Kidney (tissue), 14 donors: ENCODE measurements around the gene SPEG. TPM values are rescaled to one million over a fixed set of nuclear protein-coding genes. Genes with fewer than 3 reads are reported as not detected.

Experiments
- DNase-seq, 5 donors: peaks; one replicate each; pipeline ENCODE4 v3.0.0-alpha.2; 2013 to 2020
- FAIRE-seq: peaks from 2 replicates; lab custom pipeline; 2012; peaks lifted over from hg19 to GRCh38; lab: Jason Lieb, UNC
- H3K27ac ChIP-seq, 2 donors: one replicate each; pipeline ENCODE4 v1.7.0; 2013; ENCODE audit warnings: low read depth in 2 of 2, low read length in 2 of 2, inconsistent platforms in 1 of 2
- H3K27me3 ChIP-seq: one replicate; pipeline ENCODE4 v1.7.1; 2013; ENCODE audit warnings: low read length, inconsistent platforms; ENCODE audit not compliant: control insufficient read depth, insufficient read depth
- H3K36me3 ChIP-seq, 3 donors: one replicate each; pipeline versions ENCODE4 v1.7.0 to v1.7.1; 2013; ENCODE audit warnings: low read length in 3 of 3, control low read depth in 1 of 3, inconsistent platforms in 1 of 3; ENCODE audit not compliant: insufficient read depth in 3 of 3, control insufficient read depth in 2 of 3
- H3K4me1 ChIP-seq, 3 donors: one replicate each; pipeline versions ENCODE4 v1.7.0 to v1.7.1; 2013; ENCODE audit warnings: low read length in 3 of 3, inconsistent platforms in 1 of 3, low read depth in 1 of 3; ENCODE audit not compliant: control insufficient read depth in 2 of 3, insufficient read depth in 2 of 3
- H3K4me3 ChIP-seq, 3 donors: one replicate each; pipeline versions ENCODE4 v1.7.0 to v1.8.1; 2013; ENCODE audit warnings: low read length in 3 of 3, control low read depth in 1 of 3, inconsistent platforms in 1 of 3
- H3K9ac ChIP-seq, 3 donors: one replicate each; pipeline versions ENCODE4 v1.7.0 to v1.7.1; 2013; ENCODE audit warnings: low read length in 3 of 3, control low read depth in 1 of 3, inconsistent platforms in 1 of 3
- H3K9me3 ChIP-seq, 3 donors: one replicate each; pipeline versions ENCODE4 v1.7.0 to v1.7.1; 2013; ENCODE audit warnings: low read length in 3 of 3, control low read depth in 1 of 3, inconsistent platforms in 1 of 3; ENCODE audit not compliant: control insufficient read depth in 2 of 3, insufficient read depth in 1 of 3
- CTCF ChIP-seq: IDR thresholded peaks from 3 replicates; pipeline ENCODE4 v1.5.1; 2012; ENCODE audit warnings: mild to moderate bottlenecking, moderate library complexity, borderline replicate concordance; ENCODE audit not compliant: insufficient read depth; ENCODE audit errors: extremely low read depth
- intact Hi-C: fragments of 100-400 bp; cut with DNase I; formaldehyde crosslinking; loops from one replicate; pipeline ENCODE4 v1.11.1; 2022
- polyA plus RNA-seq: library from polyadenylated mRNA; stranded (reverse); fragments of 350-450 nt; fragmentation: Illumina TruSeq; extraction: RNeasy Lipid Tissue Mini Kit (QIAGEN cat#74804); gene quantifications from one replicate; pipeline ENCODE4 v1.2.3, GENCODE V29; 2014; ENCODE audit warnings: low read depth, low replicate concordance; ENCODE audit not compliant: insufficient read depth
- total RNA-seq: library from RNA; stranded (reverse); fragmentation: NEBNext Ultra II Directional; extraction: Animal tissue kit (Norgen Biotek cat#: 25700); gene quantifications from one replicate; pipeline ENCODE4 v1.2.1, GENCODE V29; 2021
- donor health status: control.
- donor health status: control.
- donor health status: control.
- donor health status: control.
- donor health status: control.
- donor health status: DM: yes; HTN: yes; CAD: no.
- donor health status: Normal renal cell carcinoma (clear cell type).

The SPEG gene
- total and polyA plus RNA-seq, 2 donors from 2014 or later = 13.1 to 26.6 TPM

GRCh38 chr2:219420687-219421086 is 14.0 kb upstream of the SPEG start:
- peak in 1 of 5 donors; percentile 28 for DNase-seq
- TF ChIP-seq CTCF = no peak
- no peaks in the 10 kb centered on the region for H3K9me3 ChIP-seq
- no peaks in the 10 kb centered on the region for H3K27me3 ChIP-seq
- no peak overlapping the region for H3K27ac ChIP-seq
- no peak for FAIRE-seq
- H3K36me3 ChIP-seq = no peaks in the 10 kb centered on the region
- no peak overlapping the region for H3K9ac ChIP-seq
- intact Hi-C loops = no loop called here
- H3K4me3 ChIP-seq = no peak overlapping the region
- no peaks in the 10 kb centered on the region for H3K4me1 ChIP-seq

GRCh38 chr2:219421323-219421722 is 13.3 kb upstream of the SPEG start:
- Histone ChIP-seq H3K27me3 (no peaks in the 10 kb centered on the region), H3K4me1 (no peaks in the 10 kb centered on the region), H3K27ac (no peak overlapping the region), H3K9me3 (no peaks in the 10 kb centered on the region), H3K4me3 (no peak overlapping the region), H3K36me3 (no peaks in the 10 kb centered on the region), H3K9ac (no peak overlapping the region)
- TF ChIP-seq CTCF = no peak
- no peak for FAIRE-seq
- intact Hi-C loops = no loop called here
- peak in 1 of 5 donors; percentile 29 for DNase-seq

- no peak for TF ChIP-seq CTCF
- no peaks in the 10 kb centered on the region for H3K36me3 ChIP-seq
- H3K27me3 ChIP-seq = no peaks in the 10 kb centered on the region
- intact Hi-C loops = no loop called here
- no peaks in the 10 kb centered on the region for H3K9me3 ChIP-seq
- FAIRE-seq = no peak
- no peak for DNase-seq
- H3K9ac ChIP-seq = no peak overlapping the region
- H3K4me1 ChIP-seq = no peaks in the 10 kb centered on the region
- no peak overlapping the region for H3K27ac ChIP-seq
- no peak overlapping the region for H3K4me3 ChIP-seq
Measured at GRCh38 chr2:219422952-219423534, 11.6 kb upstream of the SPEG start.
